HepG2 (cell line): Measurements from ENCODE around the gene POU5F1. TPM values are rescaled to one million over a fixed set of nuclear protein-coding genes. Genes with fewer than 3 reads are reported as not detected.

Experiments
- CBX2 ChIP-seq, 2 experiments: fragments of 200-600 bp in 1 of 2; sonication (generic); formaldehyde crosslinking in 1 of 2; IDR thresholded peaks; 2 replicates each; pipeline versions ENCODE4 v1.7.0 to v1.8.1; 2018 to 2022; ENCODE audit warnings: low read depth in 2 of 2, low read length in 1 of 2, mild to moderate bottlenecking in 1 of 2, missing genetic modification reagents in 1 of 2
- ETV5 ChIP-seq: IDR thresholded peaks from 2 replicates; pipeline ENCODE4 v1.6.1; 2018; ENCODE audit warnings: missing biosample characterization, missing genetic modification reagents, inconsistent platforms, borderline replicate concordance
- NFYB ChIP-seq: sonication (generic); formaldehyde crosslinking; IDR thresholded peaks from 2 replicates; pipeline ENCODE4 v1.4.0; 2020; ENCODE audit warnings: missing genetic modification reagents
- NONO ChIP-seq, 2 experiments: fragments of 450-650 bp in 1 of 2; sonication (generic) in 1 of 2; formaldehyde crosslinking in 1 of 2; IDR thresholded peaks in 1 of 2; conservative IDR thresholded peaks in 1 of 2; 2 replicates each; pipeline versions ENCODE4 v1.6.1 to v1.8.0; 2017 to 2022; ENCODE audit warnings: mild to moderate bottlenecking in 1 of 2, missing genetic modification reagents in 1 of 2, moderate library complexity in 1 of 2
- RBFOX2 ChIP-seq: fragments of 200-400 bp; formaldehyde crosslinking; IDR thresholded peaks from 2 replicates; pipeline ENCODE4 v1.6.1; 2017; ENCODE audit warnings: low read depth, mild to moderate bottlenecking, low read length
- SAP130 ChIP-seq: IDR thresholded peaks from 2 replicates; pipeline ENCODE4 v1.6.1; 2016; ENCODE audit warnings: low read depth
- SRY ChIP-seq: sonication (generic); formaldehyde crosslinking; IDR thresholded peaks from 2 replicates; pipeline ENCODE4 v1.8.0; 2022; ENCODE audit warnings: mild to moderate bottlenecking, missing genetic modification reagents
- ZC3H13 ChIP-seq: sonication (generic); formaldehyde crosslinking; IDR thresholded peaks from 2 replicates; pipeline ENCODE4 v1.8.1; 2023; ENCODE audit warnings: mild to moderate bottlenecking, missing genetic modification reagents, moderate library complexity
- ZMYM3 ChIP-seq: sonication (generic); formaldehyde crosslinking; IDR thresholded peaks from 2 replicates; pipeline ENCODE4 v1.5.1; 2020; ENCODE audit warnings: mild to moderate bottlenecking, missing genetic modification reagents
- ZNF441 ChIP-seq: sonication (generic); formaldehyde crosslinking; IDR thresholded peaks from 2 replicates; pipeline ENCODE4 v1.7.0; 2021; ENCODE audit warnings: missing genetic modification reagents, borderline replicate concordance
- polyA plus RNA-seq, 8 experiments: library from polyadenylated mRNA; depleted of rRNA in 3 of 8; stranded (reverse) in 7 of 8; unstranded in 1 of 8; fragments of >200 nt; fragmentation: Illumina TruSeq in 4 of 8; extraction: Trizol in 4 of 8; gene quantifications; 2 replicates each; pipeline versions ENCODE4 v1.2.1 to v1.2.3, GENCODE V29; 2011 to 2016; ENCODE audit warnings: low read depth in 4 of 8, missing spikeins in 1 of 8, mixed read lengths in 1 of 8; ENCODE audit not compliant: insufficient read depth in 1 of 8
- total RNA-seq, 5 experiments: library from RNA; depleted of rRNA; stranded (reverse); fragments of >200 nt; fragmentation: Illumina TruSeq; extraction: Trizol; gene quantifications; 2 replicates each; pipeline ENCODE4 v1.2.3, GENCODE V29; 2016; ENCODE audit warnings: low read depth in 1 of 5
- TF ChIP-seq, protein P1 (sequence below): sonication (generic); formaldehyde crosslinking; IDR thresholded peaks from 2 replicates; pipeline ENCODE4 v1.9.0; 2022; ENCODE audit warnings: missing genetic modification reagents, mild to moderate bottlenecking, borderline replicate concordance
- TF ChIP-seq, protein P2 (sequence below): sonication (generic); formaldehyde crosslinking; IDR thresholded peaks from 2 replicates; pipeline ENCODE4 v1.5.0; 2020; ENCODE audit warnings: missing genetic modification reagents, mild to moderate bottlenecking, borderline replicate concordance
- TF ChIP-seq, protein P3 (sequence below): sonication (generic); formaldehyde crosslinking; IDR thresholded peaks from 2 replicates; pipeline ENCODE4 v1.4.0; 2020; ENCODE audit warnings: low read depth, missing genetic modification reagents
- TF ChIP-seq, protein P4 (sequence below): sonication (generic); formaldehyde crosslinking; IDR thresholded peaks from 2 replicates; pipeline ENCODE4 v1.5.0; 2020; ENCODE audit warnings: mild to moderate bottlenecking, missing genetic modification reagents
- TF ChIP-seq, protein P5 (sequence below): sonication (generic); formaldehyde crosslinking; IDR thresholded peaks from 2 replicates; pipeline ENCODE4 v1.5.0; 2020; ENCODE audit warnings: mild to moderate bottlenecking, missing genetic modification reagents

POU5F1 gene
- total and polyA plus RNA-seq, 2 of the 13 experiments (the other 11 are each of a cell fraction or from before 2014, with no cell fraction given) = 2.5 to 7.2 TPM

DNA sequence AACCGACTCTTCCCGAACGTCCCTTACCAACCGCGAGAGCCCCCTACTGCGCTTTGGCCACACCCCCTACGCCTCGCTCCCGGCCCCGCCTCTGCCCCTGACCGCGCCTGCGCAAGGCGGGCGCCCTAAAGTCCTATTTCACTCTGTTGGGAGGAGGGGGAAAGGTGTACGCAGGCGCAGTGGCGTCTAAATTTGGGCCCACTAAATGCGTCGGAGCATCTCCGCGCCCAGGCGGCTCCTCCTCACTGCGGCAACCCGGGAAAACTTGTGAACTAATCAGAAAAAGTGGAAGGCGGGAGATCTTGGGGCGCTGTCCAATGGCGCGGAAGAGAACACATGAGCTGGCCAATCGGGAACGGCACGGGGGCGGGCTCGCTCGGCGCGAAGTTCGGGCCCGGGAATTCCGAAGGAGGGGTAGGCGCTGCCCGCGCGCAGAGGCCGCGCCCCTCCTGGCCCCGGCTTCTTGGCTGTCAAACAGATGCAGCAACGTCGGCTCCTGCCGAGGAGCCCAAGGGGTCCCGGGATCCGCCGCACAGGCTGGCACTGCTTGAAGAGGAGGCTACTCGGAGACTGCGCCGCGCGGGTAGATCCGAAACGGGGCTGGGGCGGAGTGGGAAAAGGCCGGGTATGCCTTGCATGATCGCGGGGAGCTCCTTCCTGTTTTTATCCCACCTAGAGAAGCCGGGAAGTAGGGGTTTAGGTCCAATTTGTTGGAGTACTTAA is 12.2 kb downstream of the POU5F1 start, which contains the start of gene TCF19 (continued):
- no peak for TF ChIP-seq NONO (IDR thresholded peaks at IDR 0.05)
- peak; percentile 67; the same call in 1 of the 2 replicates for TF ChIP-seq NONO (CRISPR knock-in tag; conservative IDR thresholded peaks at IDR 0.05)
- peak; percentile 91; the same call in 1 of the 2 replicates for TF ChIP-seq SRY
- peak; percentile 100 for TF ChIP-seq SAP130
- TF ChIP-seq ETV5 = no peak; the same call in 1 of the 2 replicates
- TF ChIP-seq, protein P1, sequence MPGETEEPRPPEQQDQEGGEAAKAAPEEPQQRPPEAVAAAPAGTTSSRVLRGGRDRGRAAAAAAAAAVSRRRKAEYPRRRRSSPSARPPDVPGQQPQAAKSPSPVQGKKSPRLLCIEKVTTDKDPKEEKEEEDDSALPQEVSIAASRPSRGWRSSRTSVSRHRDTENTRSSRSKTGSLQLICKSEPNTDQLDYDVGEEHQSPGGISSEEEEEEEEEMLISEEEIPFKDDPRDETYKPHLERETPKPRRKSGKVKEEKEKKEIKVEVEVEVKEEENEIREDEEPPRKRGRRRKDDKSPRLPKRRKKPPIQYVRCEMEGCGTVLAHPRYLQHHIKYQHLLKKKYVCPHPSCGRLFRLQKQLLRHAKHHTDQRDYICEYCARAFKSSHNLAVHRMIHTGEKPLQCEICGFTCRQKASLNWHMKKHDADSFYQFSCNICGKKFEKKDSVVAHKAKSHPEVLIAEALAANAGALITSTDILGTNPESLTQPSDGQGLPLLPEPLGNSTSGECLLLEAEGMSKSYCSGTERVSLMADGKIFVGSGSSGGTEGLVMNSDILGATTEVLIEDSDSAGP (CRISPR knock-in tag) = peak; percentile 79
- TF ChIP-seq, protein P2, sequence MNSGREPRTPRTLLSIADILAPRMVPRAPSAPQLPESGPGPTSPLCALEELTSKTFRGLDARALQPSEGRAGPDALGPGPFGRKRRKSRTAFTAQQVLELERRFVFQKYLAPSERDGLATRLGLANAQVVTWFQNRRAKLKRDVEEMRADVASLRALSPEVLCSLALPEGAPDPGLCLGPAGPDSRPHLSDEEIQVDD (CRISPR knock-in tag) = 0 out of 2 replicates have a peak, but pooled peaks have one; percentile 5
- TF ChIP-seq ZC3H13 (CRISPR knock-in tag) = peak; percentile 87
- peak; percentile 62 for TF ChIP-seq RBFOX2
- peak; percentile 97 for TF ChIP-seq NFYB (CRISPR knock-in tag)
- TF ChIP-seq, protein P3, sequence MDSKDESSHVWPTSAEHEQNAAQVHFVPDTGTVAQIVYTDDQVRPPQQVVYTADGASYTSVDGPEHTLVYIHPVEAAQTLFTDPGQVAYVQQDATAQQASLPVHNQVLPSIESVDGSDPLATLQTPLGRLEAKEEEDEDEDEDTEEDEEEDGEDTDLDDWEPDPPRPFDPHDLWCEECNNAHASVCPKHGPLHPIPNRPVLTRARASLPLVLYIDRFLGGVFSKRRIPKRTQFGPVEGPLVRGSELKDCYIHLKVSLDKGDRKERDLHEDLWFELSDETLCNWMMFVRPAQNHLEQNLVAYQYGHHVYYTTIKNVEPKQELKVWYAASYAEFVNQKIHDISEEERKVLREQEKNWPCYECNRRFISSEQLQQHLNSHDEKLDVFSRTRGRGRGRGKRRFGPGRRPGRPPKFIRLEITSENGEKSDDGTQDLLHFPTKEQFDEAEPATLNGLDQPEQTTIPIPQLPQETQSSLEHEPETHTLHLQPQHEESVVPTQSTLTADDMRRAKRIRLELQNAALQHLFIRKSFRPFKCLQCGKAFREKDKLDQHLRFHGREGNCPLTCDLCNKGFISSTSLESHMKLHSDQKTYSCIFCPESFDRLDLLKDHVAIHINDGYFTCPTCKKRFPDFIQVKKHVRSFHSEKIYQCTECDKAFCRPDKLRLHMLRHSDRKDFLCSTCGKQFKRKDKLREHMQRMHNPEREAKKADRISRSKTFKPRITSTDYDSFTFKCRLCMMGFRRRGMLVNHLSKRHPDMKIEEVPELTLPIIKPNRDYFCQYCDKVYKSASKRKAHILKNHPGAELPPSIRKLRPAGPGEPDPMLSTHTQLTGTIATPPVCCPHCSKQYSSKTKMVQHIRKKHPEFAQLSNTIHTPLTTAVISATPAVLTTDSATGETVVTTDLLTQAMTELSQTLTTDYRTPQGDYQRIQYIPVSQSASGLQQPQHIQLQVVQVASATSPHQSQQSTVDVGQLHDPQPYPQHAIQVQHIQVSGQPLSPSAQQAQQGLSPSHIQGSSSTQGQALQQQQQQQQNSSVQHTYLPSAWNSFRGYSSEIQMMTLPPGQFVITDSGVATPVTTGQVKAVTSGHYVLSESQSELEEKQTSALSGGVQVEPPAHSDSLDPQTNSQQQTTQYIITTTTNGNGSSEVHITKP (CRISPR knock-in tag) = peak; percentile 62
- no peak for TF ChIP-seq CBX2 (IDR thresholded peaks at IDR 0.05; ENCODE audit: low read depth, low read length)
- TF ChIP-seq CBX2 (CRISPR knock-in tag; IDR thresholded peaks at IDR 0.05; ENCODE audit: low read depth) = 0 out of 2 replicates have a peak, but pooled peaks have one; percentile 49
- TF ChIP-seq, protein P4, sequence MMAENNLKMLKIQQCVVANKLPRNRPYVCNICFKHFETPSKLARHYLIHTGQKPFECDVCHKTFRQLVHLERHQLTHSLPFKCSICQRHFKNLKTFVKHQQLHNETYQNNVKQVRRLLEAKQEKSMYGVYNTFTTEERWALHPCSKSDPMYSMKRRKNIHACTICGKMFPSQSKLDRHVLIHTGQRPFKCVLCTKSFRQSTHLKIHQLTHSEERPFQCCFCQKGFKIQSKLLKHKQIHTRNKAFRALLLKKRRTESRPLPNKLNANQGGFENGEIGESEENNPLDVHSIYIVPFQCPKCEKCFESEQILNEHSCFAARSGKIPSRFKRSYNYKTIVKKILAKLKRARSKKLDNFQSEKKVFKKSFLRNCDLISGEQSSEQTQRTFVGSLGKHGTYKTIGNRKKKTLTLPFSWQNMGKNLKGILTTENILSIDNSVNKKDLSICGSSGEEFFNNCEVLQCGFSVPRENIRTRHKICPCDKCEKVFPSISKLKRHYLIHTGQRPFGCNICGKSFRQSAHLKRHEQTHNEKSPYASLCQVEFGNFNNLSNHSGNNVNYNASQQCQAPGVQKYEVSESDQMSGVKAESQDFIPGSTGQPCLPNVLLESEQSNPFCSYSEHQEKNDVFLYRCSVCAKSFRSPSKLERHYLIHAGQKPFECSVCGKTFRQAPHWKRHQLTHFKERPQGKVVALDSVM = peak; percentile 33; the same call in 1 of the 2 replicates
- TF ChIP-seq ZNF441 (CRISPR knock-in tag) = peak; percentile 74; the same call in 1 of the 2 replicates
- TF ChIP-seq, protein P5, sequence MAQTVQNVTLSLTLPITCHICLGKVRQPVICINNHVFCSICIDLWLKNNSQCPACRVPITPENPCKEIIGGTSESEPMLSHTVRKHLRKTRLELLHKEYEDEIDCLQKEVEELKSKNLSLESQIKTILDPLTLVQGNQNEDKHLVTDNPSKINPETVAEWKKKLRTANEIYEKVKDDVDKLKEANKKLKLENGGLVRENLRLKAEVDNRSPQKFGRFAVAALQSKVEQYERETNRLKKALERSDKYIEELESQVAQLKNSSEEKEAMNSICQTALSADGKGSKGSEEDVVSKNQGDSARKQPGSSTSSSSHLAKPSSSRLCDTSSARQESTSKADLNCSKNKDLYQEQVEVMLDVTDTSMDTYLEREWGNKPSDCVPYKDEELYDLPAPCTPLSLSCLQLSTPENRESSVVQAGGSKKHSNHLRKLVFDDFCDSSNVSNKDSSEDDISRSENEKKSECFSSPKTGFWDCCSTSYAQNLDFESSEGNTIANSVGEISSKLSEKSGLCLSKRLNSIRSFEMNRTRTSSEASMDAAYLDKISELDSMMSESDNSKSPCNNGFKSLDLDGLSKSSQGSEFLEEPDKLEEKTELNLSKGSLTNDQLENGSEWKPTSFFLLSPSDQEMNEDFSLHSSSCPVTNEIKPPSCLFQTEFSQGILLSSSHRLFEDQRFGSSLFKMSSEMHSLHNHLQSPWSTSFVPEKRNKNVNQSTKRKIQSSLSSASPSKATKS (CRISPR knock-in tag) = no peak
- TF ChIP-seq ZMYM3 = no peak
